NK-92 treated with Interleukin-12 subunit alpha and Interleukin-12 subunit beta, amount 100 ng/mL, for 24 hours (cell line): ENCODE measurements around the gene CD81.
A peak's percentile ranks its signal among the peaks of the same experiment; 100 is the strongest.

ENCODE experiments used
- DNase-seq: peaks from one replicate; lab custom pipeline; 2025; lab: John Stamatoyannopoulos, UW

Gene CD81

DNA sequence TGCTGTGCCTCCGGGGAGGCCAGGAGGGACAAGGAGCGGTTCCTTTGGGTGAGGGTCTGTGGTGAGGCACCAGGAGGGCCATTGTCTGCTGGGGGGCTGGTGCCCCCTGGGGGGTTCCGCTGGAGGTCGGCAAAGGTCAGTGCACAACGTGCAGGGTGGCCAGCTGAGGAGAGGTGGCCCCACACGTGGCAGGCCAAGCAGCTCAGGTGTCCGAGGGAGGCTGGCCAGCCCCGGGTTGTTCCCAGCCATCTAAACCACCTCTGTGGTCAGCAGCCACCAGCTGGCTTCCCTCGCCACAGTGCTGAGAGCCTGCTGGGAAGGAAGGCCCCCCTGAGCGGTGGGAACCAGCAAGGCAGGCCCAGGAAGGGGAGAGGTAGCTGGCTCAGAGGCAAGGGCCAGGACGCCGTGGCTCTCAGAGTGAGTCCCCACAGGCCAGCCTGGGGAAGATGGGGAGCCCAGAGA, 27.7 kb downstream of the CD81 start:
- DNase-seq = no peak

DNA sequence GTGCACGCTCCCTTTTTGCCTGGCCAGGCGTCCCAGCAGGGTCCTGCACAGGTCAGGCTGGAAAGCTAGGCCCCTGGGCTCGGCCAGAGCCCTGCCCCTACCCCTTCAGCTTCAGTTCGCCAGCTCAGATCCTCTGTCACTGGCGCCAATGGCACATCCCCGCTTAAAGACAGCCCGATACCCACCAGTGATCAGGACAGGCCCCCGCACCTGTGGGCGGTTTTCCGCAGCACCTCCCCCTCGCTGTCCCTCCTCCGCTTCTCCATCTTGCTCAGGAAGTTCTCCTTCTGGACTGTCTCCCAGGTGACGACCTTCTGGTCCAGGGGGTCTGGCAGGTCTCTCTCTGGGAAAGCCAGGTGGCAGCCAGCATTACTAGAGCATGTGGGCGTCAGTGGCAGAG, 29.3 kb downstream of the CD81 start:
- no peak for DNase-seq

DNA sequence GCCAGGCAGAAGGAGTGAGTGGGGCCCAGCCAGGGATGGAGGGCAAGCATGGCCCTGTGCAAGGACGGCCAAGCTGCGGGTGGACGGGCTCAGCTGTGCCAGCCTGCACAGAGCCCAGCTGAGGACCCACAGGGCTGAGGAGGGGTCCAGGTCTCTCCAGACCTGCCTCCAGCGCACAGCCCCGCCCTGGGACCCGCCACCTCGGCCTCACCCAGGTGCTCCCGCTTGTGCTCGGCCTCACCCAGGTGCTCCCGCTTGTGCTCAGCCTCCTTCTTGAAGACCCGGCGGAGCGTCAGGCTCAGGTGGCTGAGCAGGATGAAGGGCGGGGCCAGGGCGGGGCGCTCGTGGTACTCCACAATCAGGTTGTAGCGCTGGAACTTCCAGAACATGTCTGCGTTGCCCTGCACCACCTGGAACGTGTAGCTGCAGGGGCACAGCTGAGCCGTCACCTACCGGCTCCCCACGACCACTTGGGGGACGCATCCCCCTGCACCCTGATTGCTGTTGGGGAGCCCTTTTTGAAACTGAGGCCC, 29.8 kb downstream of the CD81 start:
- no peak for DNase-seq

DNA sequence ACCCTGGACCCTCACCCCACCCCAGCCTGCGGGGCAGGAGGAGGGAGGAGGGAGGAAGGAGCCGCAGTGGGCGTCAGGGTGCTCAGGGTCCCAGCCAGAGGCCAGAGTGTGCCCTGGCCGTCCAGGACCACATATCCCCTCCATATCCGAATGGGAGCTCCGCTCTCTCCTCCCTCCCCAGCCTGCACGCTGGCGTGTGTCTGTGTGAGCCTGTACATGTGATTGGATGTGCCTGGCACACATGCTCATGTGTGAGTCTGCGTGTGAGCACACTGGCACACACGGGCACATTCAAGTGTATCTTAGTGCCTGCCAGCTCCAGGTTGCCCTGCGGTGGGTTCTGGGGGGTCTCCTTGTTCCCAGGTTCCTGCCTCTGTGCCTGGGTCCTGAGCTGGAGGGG, 31.6 kb downstream of the CD81 start:
- no peak for DNase-seq

- no peak for DNase-seq
These were observed 32.0 kb downstream of the CD81 start for GRCh38 chr11:2409126-2409525.

- no peak for DNase-seq
These were observed 32.7 kb downstream of the CD81 start for GRCh38 chr11:2409611-2410468.

GRCh38 chr11:2410616-2411015, 33.5 kb downstream of the CD81 start:
- no peak for DNase-seq

- no peak for DNase-seq
These were observed 34.6 kb downstream of the CD81 start for GRCh38 chr11:2411446-2412305.

DNA sequence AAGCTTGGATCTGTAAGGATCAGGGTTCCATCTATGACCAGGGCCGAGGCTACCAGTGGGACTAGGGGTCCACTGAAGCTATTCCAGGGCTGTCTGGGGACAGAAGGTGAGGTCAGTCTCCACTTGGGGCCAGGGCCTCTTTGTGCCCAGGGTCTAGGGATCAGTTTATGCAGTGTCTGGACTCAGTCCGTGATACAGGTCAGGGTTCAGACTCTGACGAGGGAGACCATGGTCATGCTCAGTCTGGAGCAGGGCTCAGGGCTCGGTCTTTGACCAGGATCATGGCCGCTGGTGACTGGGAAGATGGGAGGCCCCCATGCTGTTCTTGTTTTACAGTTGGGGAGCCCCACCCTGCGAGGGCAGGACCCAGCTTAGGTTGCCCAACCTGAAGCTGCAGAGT, 35.2 kb downstream of the CD81 start:
- DNase-seq = no peak

DNA sequence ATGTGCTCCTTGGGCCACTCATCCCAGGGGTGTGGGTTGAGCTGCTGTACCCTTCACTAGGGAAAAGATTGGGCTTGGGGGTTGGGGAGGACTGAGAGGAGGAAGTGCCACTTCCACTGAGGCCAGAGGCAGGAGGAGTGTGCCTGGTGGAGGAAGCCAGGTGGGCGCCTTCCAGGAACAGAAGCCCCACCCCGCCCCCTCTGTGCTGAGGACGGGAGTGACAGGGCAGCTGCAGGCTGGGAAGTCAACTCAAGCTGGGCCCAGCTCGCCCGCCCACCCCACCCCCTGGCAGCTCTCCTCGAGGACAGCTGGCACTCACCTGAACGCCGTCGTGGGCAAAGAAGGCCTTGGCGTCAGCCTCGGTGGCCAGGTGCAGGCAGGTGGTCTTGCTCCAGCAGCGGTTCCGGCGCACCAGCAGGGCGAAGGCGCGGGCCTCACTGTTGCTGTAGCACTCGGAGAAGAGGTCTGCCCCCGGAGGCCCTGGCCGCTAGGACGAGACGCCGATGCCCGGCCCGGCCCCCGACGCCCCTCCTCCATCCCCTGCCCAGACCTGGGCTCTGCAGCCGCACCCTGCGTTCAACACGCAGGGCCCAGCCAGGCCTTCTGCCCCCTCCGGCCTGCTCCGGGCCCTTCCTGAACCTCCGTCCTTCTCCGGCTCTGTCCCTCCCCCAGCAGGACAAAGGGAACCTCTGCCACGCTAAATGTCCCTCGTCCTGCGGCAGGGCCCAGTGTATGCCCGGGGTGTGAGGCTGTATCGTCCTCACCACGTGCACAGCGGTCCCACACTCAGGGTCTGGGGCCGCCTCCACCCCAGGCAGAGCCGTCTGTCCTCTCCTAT, 36.9 kb downstream of the CD81 start:
- DNase-seq = no peak

DNA sequence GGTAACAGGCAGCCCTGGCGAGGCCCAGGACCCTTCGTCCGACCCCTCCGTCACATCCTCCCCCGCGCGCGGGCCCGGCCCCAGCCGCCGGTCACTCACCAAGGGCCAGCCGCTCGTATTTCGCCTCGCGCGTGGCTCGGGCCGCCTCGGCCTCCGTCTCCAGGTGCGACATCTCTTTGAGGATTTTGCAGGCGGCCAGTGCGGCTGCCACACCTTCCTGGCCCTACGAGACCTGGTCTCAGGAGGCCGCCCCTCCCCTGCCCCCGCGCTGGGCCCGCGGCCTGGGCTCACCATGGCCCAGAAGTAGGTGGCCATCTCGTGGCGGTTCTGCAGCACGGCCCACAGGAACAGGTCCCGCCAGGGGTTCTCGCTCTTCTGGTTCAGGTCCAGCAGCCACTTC, 37.5 kb downstream of the CD81 start:
- DNase-seq = no peak

DNA sequence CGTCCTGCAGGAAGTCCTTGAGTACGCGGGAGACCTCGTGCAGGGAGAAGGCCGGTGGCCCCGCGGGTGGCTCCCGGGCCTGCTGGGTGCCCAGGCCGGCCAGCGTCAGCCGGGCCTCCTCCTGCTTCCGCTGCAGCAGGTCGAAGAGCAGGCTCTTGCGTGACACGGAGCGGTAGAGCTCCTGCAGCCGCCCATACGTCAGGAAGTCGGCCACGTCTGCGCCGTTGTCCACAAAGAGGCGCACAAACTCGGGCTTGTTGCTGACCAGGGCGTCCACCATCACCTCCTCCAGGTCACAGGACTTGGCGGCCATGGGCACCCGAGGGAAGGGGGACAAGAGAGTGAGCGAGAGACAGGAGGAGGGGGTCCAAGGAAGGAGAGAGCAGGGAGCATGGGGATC, 38.1 kb downstream of the CD81 start:
- no peak for DNase-seq

- DNase-seq = no peak
These were observed 38.7 kb downstream of the CD81 start for GRCh38 chr11:2415601-2416380.

GRCh38 chr11:2416765-2417164, 39.7 kb downstream of the CD81 start:
- no peak for DNase-seq

- DNase-seq = no peak
These were observed 41.0 kb downstream of the CD81 start for GRCh38 chr11:2417856-2418692.

GRCh38 chr11:2418693-2419360, 41.7 kb downstream of the CD81 start:
- no peak for DNase-seq

DNA sequence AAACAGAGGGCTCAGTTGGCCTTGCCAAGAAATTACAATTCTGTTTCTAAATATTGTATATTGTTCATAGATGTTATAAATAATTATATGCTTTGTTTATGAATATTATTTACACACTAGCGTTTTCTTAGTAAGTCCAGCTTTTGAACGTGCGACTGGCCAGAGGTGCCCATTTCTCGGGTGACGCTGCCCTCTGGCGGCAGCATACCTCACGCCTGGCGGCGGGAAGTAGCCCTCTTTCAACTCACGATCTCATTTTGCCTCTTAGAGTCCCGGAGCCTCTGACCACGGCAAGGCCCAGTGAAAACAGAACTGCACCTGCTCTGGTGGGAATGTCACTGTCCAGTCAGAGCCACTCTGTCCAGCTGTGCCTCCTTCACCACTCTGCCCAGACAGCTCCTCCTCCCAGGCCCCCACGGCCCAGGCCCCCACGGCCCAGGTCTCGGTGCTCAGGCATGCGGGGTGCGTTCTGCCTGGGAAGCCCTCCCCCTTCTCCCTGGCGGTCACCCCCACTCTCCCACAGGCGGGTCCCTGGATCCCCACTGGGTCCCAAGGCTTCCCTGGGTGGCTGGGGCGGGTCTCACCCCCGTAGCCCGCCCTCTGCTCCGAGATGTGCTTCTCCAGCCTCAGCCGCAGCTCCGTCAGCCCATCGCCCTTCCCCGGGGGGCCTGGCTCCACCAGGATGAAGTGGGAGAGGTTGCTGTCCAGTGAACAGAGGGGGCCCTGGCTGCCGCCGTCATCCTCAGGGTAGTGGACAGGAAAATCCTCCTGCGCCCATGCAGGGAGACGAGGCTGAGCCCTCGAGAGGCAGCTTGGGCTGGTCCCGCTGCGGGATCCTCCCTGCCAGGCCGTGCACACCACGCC, 42.8 kb downstream of the CD81 start:
- DNase-seq = peak; percentile 20

DNA sequence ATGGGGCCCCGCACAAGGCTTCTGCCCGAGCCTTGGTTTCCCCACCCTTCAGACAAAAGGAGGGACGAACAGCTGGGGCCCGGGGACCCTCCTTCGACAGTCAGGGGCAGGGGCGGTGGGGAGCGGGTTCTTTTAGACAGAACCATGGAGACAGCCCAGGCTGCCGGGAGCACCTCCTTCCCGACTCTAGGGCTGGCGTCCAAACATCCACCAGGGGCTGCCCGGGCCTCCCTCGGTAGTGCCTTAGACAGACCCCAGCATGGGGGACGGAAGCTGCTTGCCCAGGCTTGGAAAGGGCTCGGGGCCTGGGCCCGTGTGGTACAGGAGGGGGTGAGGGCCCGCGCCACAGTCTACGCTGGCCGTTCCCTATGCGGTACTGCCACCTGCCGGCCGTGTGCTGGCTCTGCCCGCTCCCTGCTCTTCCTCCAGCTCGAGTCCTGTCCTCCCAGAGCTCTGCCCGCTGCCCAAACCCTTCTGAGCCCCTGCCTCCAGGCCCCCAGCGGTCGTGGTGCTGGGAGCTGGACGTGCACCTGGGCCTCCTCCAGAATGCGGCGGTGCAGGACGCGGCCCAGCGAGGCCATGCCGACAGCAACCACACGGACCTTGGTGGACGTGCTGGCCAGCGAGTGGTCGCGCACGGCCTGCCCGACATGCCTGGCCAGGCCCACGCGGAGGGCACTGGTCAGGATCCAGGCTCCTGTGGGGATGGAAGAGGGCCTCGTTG, 43.6 kb downstream of the CD81 start:
- DNase-seq = peak; percentile 34
